ENCODE results near the gene FIGNL1. TPM values are rescaled to one million over a fixed set of nuclear protein-coding genes. Genes with fewer than 3 reads are reported as not detected.
"Not testable (repeated sequence)": the region's sequence is repeated elsewhere in the genome, so short reads cannot be mapped to it uniquely, and the experiment has no call there.

The FIGNL1 gene
- total and polyA plus RNA-seq, 9 donors, result 13.3 to 19.8 (median 15.2) TPM

- H3K27ac ChIP-seq (ENCODE audit: low read length); H3K27me3 ChIP-seq (ENCODE audit: control insufficient read depth, insufficient read depth, low read length); H3K9me3 ChIP-seq (replicated peaks; ENCODE audit: control insufficient read depth, low read depth, low read length); H3K4me1 ChIP-seq (ENCODE audit: control insufficient read depth, insufficient read depth, low read length); H3K4me3 ChIP-seq (ENCODE audit: low read length); H3K36me3 ChIP-seq (ENCODE audit: control insufficient read depth, insufficient read depth, low read length); DNase-seq: not testable (repeated sequence)
- no CpG with 5 or more reads among the region's 4 CpGs for WGBS (ENCODE audit: insufficient coverage)
These were observed 8.5 kb upstream of the FIGNL1 start for GRCh38 chr7:50458651-50459050.

DNA sequence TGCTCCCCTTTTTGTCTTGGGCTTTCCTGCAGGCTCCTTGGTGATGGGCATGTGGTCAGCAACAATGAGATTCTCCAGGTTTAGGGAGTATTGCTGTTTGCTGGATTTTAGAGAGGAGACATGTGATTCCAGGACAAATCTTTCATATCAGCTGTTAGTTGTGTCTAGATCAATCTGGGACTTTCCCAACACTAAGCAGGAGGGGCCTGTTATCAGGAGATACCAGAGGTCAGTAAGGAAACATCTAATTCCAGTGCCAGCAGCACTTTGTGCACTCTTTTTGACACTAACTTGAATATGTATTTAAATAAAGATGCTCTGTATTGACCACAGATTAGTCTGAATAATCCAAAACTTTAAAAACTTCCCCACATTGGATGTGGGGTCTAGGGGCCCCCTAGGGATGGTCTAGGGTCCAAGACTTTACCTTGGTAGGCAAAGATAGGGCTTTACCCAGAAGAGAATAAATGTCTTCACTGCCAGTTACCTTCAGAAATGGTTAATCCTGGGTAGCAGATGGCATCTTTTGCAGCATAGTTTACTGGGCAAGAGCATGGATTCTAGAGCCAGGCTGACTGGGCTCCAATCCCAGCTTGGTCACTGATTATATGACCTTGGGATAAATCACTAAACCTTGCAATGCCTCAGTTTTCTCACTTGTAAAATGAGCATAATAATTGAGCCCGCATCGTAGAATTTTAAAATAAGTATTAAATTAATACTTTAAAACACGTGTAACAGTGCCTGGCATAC lies 6.4 kb upstream of the FIGNL1 start:
- no peak overlapping the region for H3K4me3 ChIP-seq (ENCODE audit: low read length)
- no CpG with 5 or more reads among the region's 3 CpGs for WGBS (ENCODE audit: insufficient coverage)
- H3K9me3 ChIP-seq (replicated peaks; ENCODE audit: control insufficient read depth, low read depth, low read length), result no peaks in the 10 kb centered on the region
- peaks cover 4% of the 10 kb centered on the region for H3K27me3 ChIP-seq (ENCODE audit: control insufficient read depth, insufficient read depth, low read length)
- no peak for DNase-seq
- H3K36me3 ChIP-seq (ENCODE audit: control insufficient read depth, insufficient read depth, low read length), result no peaks in the 10 kb centered on the region
- H3K27ac ChIP-seq (ENCODE audit: low read length), result no peak overlapping the region
- no peaks in the 10 kb centered on the region for H3K4me1 ChIP-seq (ENCODE audit: control insufficient read depth, insufficient read depth, low read length)

DNA sequence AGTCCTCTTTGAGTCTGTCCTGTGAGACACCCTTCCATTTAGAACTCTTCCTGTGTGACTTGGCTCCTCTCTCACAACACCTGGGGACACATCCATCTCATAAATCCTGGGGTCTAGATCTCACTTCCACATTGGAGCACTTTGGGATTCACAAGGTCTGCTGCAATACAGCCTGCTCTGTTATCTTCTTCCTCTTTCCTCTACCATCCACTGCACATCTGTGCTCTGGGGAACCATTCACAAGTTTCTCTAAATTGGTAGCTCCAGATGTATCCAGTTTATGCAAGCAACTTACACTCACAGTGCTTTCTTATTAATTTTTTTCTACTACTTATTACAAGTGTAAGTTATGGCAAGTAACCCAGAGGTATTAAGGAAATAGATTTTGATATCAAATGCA lies 5.5 kb upstream of the FIGNL1 start:
- Histone ChIP-seq H3K4me3 (ENCODE audit: low read length) (no peak overlapping the region), H3K9me3 (replicated peaks; ENCODE audit: control insufficient read depth, low read depth, low read length) (no peaks in the 10 kb centered on the region), H3K27ac (ENCODE audit: low read length) (no peak overlapping the region), H3K36me3 (ENCODE audit: control insufficient read depth, insufficient read depth, low read length) (no peaks in the 10 kb centered on the region), H3K4me1 (ENCODE audit: control insufficient read depth, insufficient read depth, low read length) (peaks cover 4% of the 10 kb centered on the region), H3K27me3 (ENCODE audit: control insufficient read depth, insufficient read depth, low read length) (peaks cover 4% of the 10 kb centered on the region)
- no peak for DNase-seq

- whole genome bisulfite sequencing (ENCODE audit: insufficient coverage), result 66% methylated on average over 3 of the region's 5 CpGs
- DNase-seq, result no peak
- no peak overlapping the region for H3K4me3 ChIP-seq (ENCODE audit: low read length)
These were observed 4.8 kb upstream of the FIGNL1 start for GRCh38 chr7:50454968-50455367.

GRCh38 chr7:50450590-50451032 lies 461 bp upstream of the FIGNL1 start:
- Histone ChIP-seq H3K27me3 (ENCODE audit: control insufficient read depth, insufficient read depth, low read length) (no peaks in the 10 kb centered on the region), H3K27ac (ENCODE audit: low read length) (no peak overlapping the region), H3K9me3 (replicated peaks; ENCODE audit: control insufficient read depth, low read depth, low read length) (no peaks in the 10 kb centered on the region), H3K4me1 (ENCODE audit: control insufficient read depth, insufficient read depth, low read length) (peaks cover 9% of the 10 kb centered on the region), H3K4me3 (ENCODE audit: low read length) (peak overlapping the region; percentile 87), H3K36me3 (ENCODE audit: control insufficient read depth, insufficient read depth, low read length) (peaks cover 13% of the 10 kb centered on the region)
- DNase-seq, result no peak
- WGBS (ENCODE audit: insufficient coverage), result 18% methylated on average over 26 of the region's 32 CpGs

More at GRCh38 chr7:50454968-50455367, 4.8 kb upstream of the FIGNL1 start:
- H3K27me3 ChIP-seq (ENCODE audit: control insufficient read depth, insufficient read depth, low read length), result peaks cover 4% of the 10 kb centered on the region
- H3K36me3 ChIP-seq (ENCODE audit: control insufficient read depth, insufficient read depth, low read length), result no peaks in the 10 kb centered on the region
- H3K4me1 ChIP-seq (ENCODE audit: control insufficient read depth, insufficient read depth, low read length), result peaks cover 7% of the 10 kb centered on the region
- H3K27ac ChIP-seq (ENCODE audit: low read length), result no peak overlapping the region
- H3K9me3 ChIP-seq (replicated peaks; ENCODE audit: control insufficient read depth, low read depth, low read length), result no peaks in the 10 kb centered on the region

GRCh38 chr7:50449501-50449880 lies 659 bp downstream of the FIGNL1 start:
- 6% methylated on average over 5 of the region's 5 CpGs for WGBS (ENCODE audit: insufficient coverage)
- H3K4me1 ChIP-seq (ENCODE audit: control insufficient read depth, insufficient read depth, low read length), result peaks cover 9% of the 10 kb centered on the region
- no peaks in the 10 kb centered on the region for H3K27me3 ChIP-seq (ENCODE audit: control insufficient read depth, insufficient read depth, low read length)
- H3K9me3 ChIP-seq (replicated peaks; ENCODE audit: control insufficient read depth, low read depth, low read length), result no peaks in the 10 kb centered on the region
- no peak for DNase-seq
- peaks cover 18% of the 10 kb centered on the region for H3K36me3 ChIP-seq (ENCODE audit: control insufficient read depth, insufficient read depth, low read length)
- H3K4me3 ChIP-seq (ENCODE audit: low read length), result peak overlapping the region; percentile 87
- no peak overlapping the region for H3K27ac ChIP-seq (ENCODE audit: low read length)

- Histone ChIP-seq H3K27ac (ENCODE audit: low read length) (no peak overlapping the region), H3K36me3 (ENCODE audit: control insufficient read depth, insufficient read depth, low read length) (peaks cover 18% of the 10 kb centered on the region), H3K27me3 (ENCODE audit: control insufficient read depth, insufficient read depth, low read length) (no peaks in the 10 kb centered on the region), H3K4me3 (ENCODE audit: low read length) (no peak overlapping the region), H3K4me1 (ENCODE audit: control insufficient read depth, insufficient read depth, low read length) (peaks cover 9% of the 10 kb centered on the region), H3K9me3 (replicated peaks; ENCODE audit: control insufficient read depth, low read depth, low read length) (no peaks in the 10 kb centered on the region)
- DNase-seq, result no peak
These were observed 1.3 kb downstream of the FIGNL1 start for GRCh38 chr7:50448823-50449222.

- peaks cover 9% of the 10 kb centered on the region for H3K4me1 ChIP-seq (ENCODE audit: control insufficient read depth, insufficient read depth, low read length)
- DNase-seq, result no peak
- H3K4me3 ChIP-seq (ENCODE audit: low read length), result no peak overlapping the region
- WGBS (ENCODE audit: insufficient coverage), result no CpG with 5 or more reads among the region's 4 CpGs
- peaks cover 18% of the 10 kb centered on the region for H3K36me3 ChIP-seq (ENCODE audit: control insufficient read depth, insufficient read depth, low read length)
- H3K27me3 ChIP-seq (ENCODE audit: control insufficient read depth, insufficient read depth, low read length), result no peaks in the 10 kb centered on the region
- H3K27ac ChIP-seq (ENCODE audit: low read length), result no peak overlapping the region
- H3K9me3 ChIP-seq (replicated peaks; ENCODE audit: control insufficient read depth, low read depth, low read length), result no peaks in the 10 kb centered on the region
These were observed 3.6 kb downstream of the FIGNL1 start for GRCh38 chr7:50446542-50446960.

- H3K4me1 ChIP-seq (ENCODE audit: control insufficient read depth, insufficient read depth, low read length), result no peaks in the 10 kb centered on the region
- no peak overlapping the region for H3K27ac ChIP-seq (ENCODE audit: low read length)
- H3K4me3 ChIP-seq (ENCODE audit: low read length), result no peak overlapping the region
- H3K9me3 ChIP-seq (replicated peaks; ENCODE audit: control insufficient read depth, low read depth, low read length), result no peaks in the 10 kb centered on the region
- peaks cover 11% of the 10 kb centered on the region for H3K36me3 ChIP-seq (ENCODE audit: control insufficient read depth, insufficient read depth, low read length)
- no CpG with 5 or more reads among the region's 3 CpGs for WGBS (ENCODE audit: insufficient coverage)
- DNase-seq, result no peak
- H3K27me3 ChIP-seq (ENCODE audit: control insufficient read depth, insufficient read depth, low read length), result no peaks in the 10 kb centered on the region
These were observed 13.9 kb downstream of the FIGNL1 start for GRCh38 chr7:50436133-50436806.

DNA sequence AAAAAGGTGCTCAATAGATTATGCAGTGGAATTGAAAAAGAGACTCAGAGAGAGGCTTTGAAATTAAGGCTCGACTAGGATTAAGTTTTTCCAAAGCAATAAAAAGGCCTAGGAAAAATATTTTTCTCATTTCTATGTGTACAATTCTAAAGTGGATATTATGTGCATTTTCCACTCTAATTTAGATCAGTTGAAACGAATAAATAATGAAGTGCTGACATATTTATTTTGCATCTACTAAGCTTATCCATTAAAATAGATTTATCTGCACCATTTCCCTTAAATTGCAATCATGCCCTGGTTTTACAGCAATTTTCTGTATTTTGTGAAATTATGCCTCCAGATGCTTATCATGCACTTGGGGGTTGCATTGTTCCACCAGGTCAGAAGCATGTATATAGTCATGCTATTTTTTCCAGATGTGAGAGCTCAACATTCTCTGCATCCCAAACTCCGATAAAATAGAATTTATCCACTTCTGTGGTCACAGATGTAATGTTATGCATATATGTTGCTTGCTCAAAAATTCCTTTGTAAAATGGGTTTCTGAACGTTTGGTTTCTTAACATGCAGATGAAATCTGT lies 18.3 kb downstream of the FIGNL1 start:
- no peak for DNase-seq
- Histone ChIP-seq H3K9me3 (replicated peaks; ENCODE audit: control insufficient read depth, low read depth, low read length) (no peaks in the 10 kb centered on the region), H3K27ac (ENCODE audit: low read length) (no peak overlapping the region), H3K27me3 (ENCODE audit: control insufficient read depth, insufficient read depth, low read length) (no peaks in the 10 kb centered on the region), H3K4me3 (ENCODE audit: low read length) (no peak overlapping the region), H3K36me3 (ENCODE audit: control insufficient read depth, insufficient read depth, low read length) (no peaks in the 10 kb centered on the region), H3K4me1 (ENCODE audit: control insufficient read depth, insufficient read depth, low read length) (no peaks in the 10 kb centered on the region)
- no CpG with 5 or more reads among the region's 4 CpGs for WGBS (ENCODE audit: insufficient coverage)

All from muscle of leg (tissue), 11 donors.